Ovary (tissue), 3 donors: ENCODE measurements around the gene SNRPA1.

Experiments used
- EP300 ChIP-seq: sonication (generic); formaldehyde crosslinking; IDR thresholded peaks from one replicate; pipeline ENCODE4 v1.6.1; 2017; ENCODE audit warnings: antibody characterized with exemption
- POLR2A ChIP-seq: fragments of 450-650 bp; IDR thresholded peaks from one replicate; pipeline ENCODE4 v1.6.1; 2017; ENCODE audit warnings: antibody characterized with exemption, mild to moderate bottlenecking, moderate library complexity
- TF ChIP-seq, protein P1 (sequence below), 3 donors: fragments of 450-650 bp in 2 of 3; fragments of 200-600 bp in 1 of 3; IDR thresholded peaks; one replicate each; pipeline versions ENCODE4 v1.5.1 to v1.8.0; 2016 to 2022; ENCODE audit warnings: antibody characterized with exemption in 3 of 3, mild to moderate bottlenecking in 1 of 3
- donor health status: DM: no; HTN: no; CAD: no.

DNA sequence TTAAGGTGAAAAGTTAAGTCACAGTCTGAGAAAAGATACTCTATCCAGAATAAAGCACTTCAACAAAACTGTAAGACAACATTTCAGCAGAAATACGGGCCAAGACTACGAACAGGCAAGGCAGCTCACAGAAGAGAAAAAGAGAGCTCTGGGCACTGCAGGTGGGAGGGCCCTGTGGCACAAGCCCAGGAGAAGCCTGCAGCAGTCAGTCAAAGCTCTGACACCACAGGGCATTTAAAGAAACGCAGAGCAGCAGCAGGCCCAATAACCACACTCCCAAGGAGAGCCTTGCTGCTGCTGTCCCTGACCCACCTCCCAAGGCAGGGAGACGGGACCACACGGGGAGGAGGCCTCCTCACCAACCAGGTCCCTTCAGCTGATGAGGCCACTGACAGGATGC is 62.4 kb downstream of the SNRPA1 start:
- no peak for TF ChIP-seq POLR2A
- TF ChIP-seq, protein P1, sequence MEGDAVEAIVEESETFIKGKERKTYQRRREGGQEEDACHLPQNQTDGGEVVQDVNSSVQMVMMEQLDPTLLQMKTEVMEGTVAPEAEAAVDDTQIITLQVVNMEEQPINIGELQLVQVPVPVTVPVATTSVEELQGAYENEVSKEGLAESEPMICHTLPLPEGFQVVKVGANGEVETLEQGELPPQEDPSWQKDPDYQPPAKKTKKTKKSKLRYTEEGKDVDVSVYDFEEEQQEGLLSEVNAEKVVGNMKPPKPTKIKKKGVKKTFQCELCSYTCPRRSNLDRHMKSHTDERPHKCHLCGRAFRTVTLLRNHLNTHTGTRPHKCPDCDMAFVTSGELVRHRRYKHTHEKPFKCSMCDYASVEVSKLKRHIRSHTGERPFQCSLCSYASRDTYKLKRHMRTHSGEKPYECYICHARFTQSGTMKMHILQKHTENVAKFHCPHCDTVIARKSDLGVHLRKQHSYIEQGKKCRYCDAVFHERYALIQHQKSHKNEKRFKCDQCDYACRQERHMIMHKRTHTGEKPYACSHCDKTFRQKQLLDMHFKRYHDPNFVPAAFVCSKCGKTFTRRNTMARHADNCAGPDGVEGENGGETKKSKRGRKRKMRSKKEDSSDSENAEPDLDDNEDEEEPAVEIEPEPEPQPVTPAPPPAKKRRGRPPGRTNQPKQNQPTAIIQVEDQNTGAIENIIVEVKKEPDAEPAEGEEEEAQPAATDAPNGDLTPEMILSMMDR (IDR thresholded peaks at IDR 0.05): no peak
- TF ChIP-seq EP300: no peak
